HL-60 (cell line): ENCODE data around the gene CDH20.

Experiments
- DNase-seq, 2 experiments: peaks; one replicate each; pipeline ENCODE4 v3.0.0-alpha.2; 2010 to 2020; ENCODE audit warnings: low read depth in 1 of 2, low spot score in 1 of 2
- H3K27ac ChIP-seq: fragments of 250-450 bp; sonication (Bioruptor Pico); replicated peaks from 2 replicates; pipeline ENCODE4 v1.5.1; 2020; ENCODE audit warnings: mild to moderate bottlenecking, moderate library complexity
- H3K27me3 ChIP-seq: fragments of 250-450 bp; sonication (Bioruptor Pico); 2 replicates; pipeline ENCODE4 v1.5.1; 2021; ENCODE audit warnings: mild to moderate bottlenecking, moderate library complexity; ENCODE audit not compliant: insufficient read depth, poor library complexity, severe bottlenecking
- H3K4me3 ChIP-seq: replicated peaks from 2 replicates; pipeline ENCODE4 v1.5.1; 2011; ENCODE audit warnings: mild to moderate bottlenecking, control low read depth, low read length; ENCODE audit not compliant: insufficient read depth
- CTCF ChIP-seq: IDR thresholded peaks from one replicate; pipeline ENCODE4 v1.5.1; 2011; ENCODE audit warnings: low read length, control low read depth, inconsistent platforms; ENCODE audit not compliant: insufficient read depth
- GABPA ChIP-seq: IDR thresholded peaks from 2 replicates; pipeline ENCODE4 v1.6.1; 2012; ENCODE audit warnings: low read depth
- POLR2AphosphoS5 ChIP-seq: IDR thresholded peaks from 2 replicates; pipeline ENCODE4 v1.6.1; 2012; ENCODE audit warnings: low read depth
- REST ChIP-seq: IDR thresholded peaks from 2 replicates; pipeline ENCODE4 v1.6.1; 2012; ENCODE audit warnings: low read depth; ENCODE audit not compliant: insufficient replicate concordance
- SPI1 ChIP-seq: IDR thresholded peaks from 2 replicates; pipeline ENCODE4 v1.6.1; 2012; ENCODE audit warnings: low read depth, mild to moderate bottlenecking, borderline replicate concordance

CDH20 gene

GRCh38 chr18:61290616-61291015 is 42.6 kb upstream of the CDH20 start:
- DNase-seq: no peak
- no peaks in the 10 kb centered on the region for H3K27me3 ChIP-seq
- H3K27ac ChIP-seq: no peak overlapping the region
- TF ChIP-seq CTCF (no peak), POLR2AphosphoS5 (no peak), GABPA (no peak), SPI1 (no peak), REST (no peak)
- no peak overlapping the region for H3K4me3 ChIP-seq

- no peak for TF ChIP-seq GABPA
- no peak for TF ChIP-seq CTCF
- no peak for TF ChIP-seq POLR2AphosphoS5
- TF ChIP-seq REST: no peak
- no peak for TF ChIP-seq SPI1
- Histone ChIP-seq H3K4me3 (no peak overlapping the region), H3K27me3 (no peaks in the 10 kb centered on the region), H3K27ac (no peak overlapping the region)
- DNase-seq: no peak
These were observed 40.8 kb upstream of the CDH20 start for GRCh38 chr18:61292280-61293035.

- Histone ChIP-seq H3K27me3 (no peaks in the 10 kb centered on the region), H3K4me3 (no peak overlapping the region), H3K27ac (no peak overlapping the region)
- DNase-seq: no peak
- TF ChIP-seq POLR2AphosphoS5 (no peak), SPI1 (no peak), GABPA (no peak), CTCF (no peak), REST (no peak)
These were observed 38.1 kb upstream of the CDH20 start for GRCh38 chr18:61295153-61295552.
